GM12892 (cell line): ENCODE data around the gene ZNF423.

ENCODE experiments used
- POLR2A ChIP-seq: IDR thresholded peaks from 2 replicates; pipeline ENCODE4 v1.6.1; 2011; ENCODE audit warnings: low read depth, low read length, control low read depth
- POLR2AphosphoS5 ChIP-seq: IDR thresholded peaks from 2 replicates; pipeline ENCODE4 v1.6.1; 2011; ENCODE audit warnings: low read depth, low read length, control low read depth

- no peak for TF ChIP-seq POLR2A
- TF ChIP-seq POLR2AphosphoS5: no peak
These were observed 190.3 kb downstream of the ZNF423 start for GRCh38 chr16:49665482-49666230.
